ENCODE measurements around the gene RICTOR. TPM values are rescaled to one million over a fixed set of nuclear protein-coding genes. Genes with fewer than 3 reads are reported as not detected.

Gene RICTOR
- total RNA-seq, 2 donors from 2014 or later: 18.7 to 25.1 TPM

DNA sequence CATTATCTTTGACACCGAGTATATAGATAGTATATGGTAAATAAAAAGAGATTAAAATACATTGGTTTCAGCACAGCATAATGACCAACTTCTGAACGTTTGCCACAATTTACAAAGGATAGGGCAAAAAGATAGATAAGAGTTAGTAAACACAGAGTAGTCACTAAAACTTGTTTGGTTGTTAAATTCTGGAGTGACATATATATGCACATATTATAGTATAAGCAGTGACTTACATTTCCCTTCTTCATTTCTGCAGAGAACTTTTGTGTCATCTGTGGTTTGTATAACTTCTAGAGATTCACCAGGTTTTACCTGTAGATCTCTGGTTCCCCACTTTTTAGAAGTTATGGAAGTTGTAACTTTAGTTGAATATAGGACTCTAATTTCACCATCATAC, 44.4 kb upstream of the RICTOR start:
- H3K27ac ChIP-seq: no peak overlapping the region
- no peak for DNase-seq (ENCODE audit: low spot score)
- H3K27me3 ChIP-seq: no peaks in the 10 kb centered on the region
- H3K36me3 ChIP-seq: no peaks in the 10 kb centered on the region
- TF ChIP-seq, protein P1, sequence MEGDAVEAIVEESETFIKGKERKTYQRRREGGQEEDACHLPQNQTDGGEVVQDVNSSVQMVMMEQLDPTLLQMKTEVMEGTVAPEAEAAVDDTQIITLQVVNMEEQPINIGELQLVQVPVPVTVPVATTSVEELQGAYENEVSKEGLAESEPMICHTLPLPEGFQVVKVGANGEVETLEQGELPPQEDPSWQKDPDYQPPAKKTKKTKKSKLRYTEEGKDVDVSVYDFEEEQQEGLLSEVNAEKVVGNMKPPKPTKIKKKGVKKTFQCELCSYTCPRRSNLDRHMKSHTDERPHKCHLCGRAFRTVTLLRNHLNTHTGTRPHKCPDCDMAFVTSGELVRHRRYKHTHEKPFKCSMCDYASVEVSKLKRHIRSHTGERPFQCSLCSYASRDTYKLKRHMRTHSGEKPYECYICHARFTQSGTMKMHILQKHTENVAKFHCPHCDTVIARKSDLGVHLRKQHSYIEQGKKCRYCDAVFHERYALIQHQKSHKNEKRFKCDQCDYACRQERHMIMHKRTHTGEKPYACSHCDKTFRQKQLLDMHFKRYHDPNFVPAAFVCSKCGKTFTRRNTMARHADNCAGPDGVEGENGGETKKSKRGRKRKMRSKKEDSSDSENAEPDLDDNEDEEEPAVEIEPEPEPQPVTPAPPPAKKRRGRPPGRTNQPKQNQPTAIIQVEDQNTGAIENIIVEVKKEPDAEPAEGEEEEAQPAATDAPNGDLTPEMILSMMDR (IDR thresholded peaks at IDR 0.05): no peak
- no peaks in the 10 kb centered on the region for H3K4me1 ChIP-seq
- no peak overlapping the region for H3K4me3 ChIP-seq
- H3K9me3 ChIP-seq: no peaks in the 10 kb centered on the region

DNA sequence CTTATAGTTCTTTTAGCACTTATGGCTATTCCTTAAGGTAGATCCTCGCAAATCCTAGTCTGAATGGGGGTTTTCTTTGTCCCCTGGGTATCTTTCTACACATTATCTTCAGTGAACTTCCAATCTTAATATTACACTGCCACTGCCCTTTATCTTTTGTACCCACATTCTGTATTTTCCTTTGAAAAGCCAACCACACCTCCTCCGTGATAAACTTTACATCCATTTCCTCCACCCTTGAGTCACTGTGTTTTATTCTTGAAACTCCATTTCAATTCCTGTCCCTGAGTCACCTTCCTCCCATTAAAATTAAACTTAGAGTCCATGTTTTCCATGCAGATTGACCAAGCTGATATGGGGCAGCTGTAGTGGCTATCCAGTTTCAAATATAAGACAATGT, 43.2 kb upstream of the RICTOR start:
- H3K36me3 ChIP-seq: no peaks in the 10 kb centered on the region
- no peaks in the 10 kb centered on the region for H3K4me1 ChIP-seq
- H3K27ac ChIP-seq: no peak overlapping the region
- no peak for DNase-seq (ENCODE audit: low spot score)
- no peaks in the 10 kb centered on the region for H3K27me3 ChIP-seq
- TF ChIP-seq, protein P1 (IDR thresholded peaks at IDR 0.05): no peak
- H3K9me3 ChIP-seq: no peaks in the 10 kb centered on the region
- no peak overlapping the region for H3K4me3 ChIP-seq

DNA sequence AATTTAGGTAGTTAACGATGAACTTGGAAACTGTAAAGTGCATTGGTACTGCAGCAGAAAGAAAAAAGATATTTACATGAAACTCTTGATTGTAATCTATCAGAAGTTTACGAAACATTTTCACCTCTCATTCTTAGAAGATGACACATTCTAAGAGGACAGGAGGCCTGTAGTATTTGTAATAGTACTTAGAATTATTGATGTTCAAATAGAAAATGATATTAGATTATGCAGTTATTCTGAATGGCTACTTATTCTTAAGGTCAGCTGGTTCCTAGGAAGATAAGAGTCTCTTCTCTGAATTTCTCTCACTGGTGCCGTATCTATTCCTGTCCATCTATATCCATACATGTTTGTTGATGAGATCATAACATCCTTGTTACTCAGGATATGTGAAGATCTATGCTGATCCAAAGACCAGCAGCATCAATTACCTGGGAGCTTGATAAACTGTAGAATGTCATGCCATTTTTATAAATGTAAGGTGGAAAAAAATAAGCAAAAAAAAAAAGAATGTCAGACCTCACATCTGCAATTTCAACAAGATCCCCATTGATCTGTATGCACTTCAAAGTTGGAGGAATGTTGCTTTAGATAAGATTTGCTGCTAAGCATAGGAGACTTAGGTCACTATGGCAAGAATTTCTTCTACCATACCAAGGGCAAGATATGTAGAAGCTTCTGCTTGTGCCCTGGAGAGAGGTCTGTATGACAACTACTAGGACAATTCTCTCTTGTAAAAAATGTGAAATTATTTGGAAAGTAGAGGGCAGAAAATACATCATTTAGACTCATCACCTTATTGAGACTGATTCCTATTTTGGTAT, 42.4 kb upstream of the RICTOR start:
- no peaks in the 10 kb centered on the region for H3K36me3 ChIP-seq
- no peaks in the 10 kb centered on the region for H3K9me3 ChIP-seq
- TF ChIP-seq, protein P1 (IDR thresholded peaks at IDR 0.05): no peak
- H3K4me1 ChIP-seq: no peaks in the 10 kb centered on the region
- DNase-seq (ENCODE audit: low spot score): no peak
- H3K27ac ChIP-seq: no peak overlapping the region
- H3K4me3 ChIP-seq: no peak overlapping the region
- H3K27me3 ChIP-seq: no peaks in the 10 kb centered on the region

DNA sequence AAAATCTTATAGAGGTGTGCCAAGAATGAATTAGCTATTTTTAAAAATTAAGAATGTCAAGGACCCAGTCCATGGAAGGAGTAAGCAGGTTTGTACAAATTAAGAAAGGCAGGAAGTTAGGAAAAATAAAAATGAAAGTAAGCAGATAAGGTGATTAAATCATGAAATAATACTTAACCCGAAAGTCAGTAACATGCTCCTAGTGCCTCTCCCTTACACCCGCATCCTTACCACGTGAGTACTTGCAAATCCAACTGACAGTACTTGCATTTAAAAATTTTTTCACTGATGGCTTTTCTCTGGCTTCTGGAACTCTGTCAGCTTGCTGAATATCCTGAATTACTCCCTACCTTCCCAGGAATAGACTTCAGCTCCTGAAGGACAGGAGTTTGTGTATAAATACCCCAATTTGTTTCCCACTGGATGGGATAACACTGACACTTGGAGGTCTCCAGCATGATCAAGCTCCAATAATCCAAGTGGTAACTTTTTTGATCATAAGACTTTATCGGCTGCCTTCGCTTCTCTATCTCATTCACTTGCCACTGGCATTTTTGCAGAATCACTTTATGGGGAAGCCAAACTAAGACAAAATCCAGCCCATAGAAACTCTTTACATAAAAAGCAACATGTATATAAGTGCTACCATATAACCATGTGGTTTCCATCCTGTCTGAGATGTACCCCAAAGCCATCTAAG, 41.6 kb upstream of the RICTOR start:
- H3K4me3 ChIP-seq: no peak overlapping the region
- no peak for DNase-seq (ENCODE audit: low spot score)
- no peaks in the 10 kb centered on the region for H3K27me3 ChIP-seq
- H3K27ac ChIP-seq: no peak overlapping the region
- no peaks in the 10 kb centered on the region for H3K36me3 ChIP-seq
- H3K9me3 ChIP-seq: no peaks in the 10 kb centered on the region
- TF ChIP-seq, protein P1 (IDR thresholded peaks at IDR 0.05): no peak
- no peaks in the 10 kb centered on the region for H3K4me1 ChIP-seq

DNA sequence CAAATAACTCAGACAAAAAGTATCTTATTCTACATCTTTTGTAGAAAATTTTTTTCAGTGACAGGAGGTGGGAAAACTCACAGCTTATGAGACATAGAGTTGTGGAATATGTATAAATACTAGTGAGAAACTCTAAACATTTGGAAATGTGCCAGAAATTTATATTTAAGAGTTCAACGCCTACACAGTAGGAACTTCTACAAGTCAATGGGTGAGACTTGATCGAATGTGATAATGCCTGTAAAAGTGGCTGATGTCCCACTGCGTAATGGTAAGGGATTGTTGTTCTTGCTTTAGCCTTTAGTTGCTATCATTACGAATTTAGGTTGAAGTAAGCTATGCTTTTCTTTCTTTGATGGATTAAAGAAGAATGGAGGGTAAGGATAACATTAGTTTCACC, 40.0 kb upstream of the RICTOR start:
- DNase-seq (ENCODE audit: low spot score): no peak
- Histone ChIP-seq H3K36me3 (no peaks in the 10 kb centered on the region), H3K4me1 (no peaks in the 10 kb centered on the region), H3K4me3 (no peak overlapping the region), H3K9me3 (no peaks in the 10 kb centered on the region), H3K27me3 (no peaks in the 10 kb centered on the region), H3K27ac (no peak overlapping the region)
- TF ChIP-seq, protein P1 (IDR thresholded peaks at IDR 0.05): no peak
